Measurements from ENCODE around the gene DTX3. TPM values are rescaled to one million over a fixed set of nuclear protein-coding genes. Genes with fewer than 3 reads are reported as not detected.

DTX3 gene
- polyA plus RNA-seq, 1 donor from 2014 or later = 141 TPM

- TF ChIP-seq TAF1 (IDR thresholded peaks at IDR 0.05; ENCODE audit: low read depth) (no peak), EP300 (conservative IDR thresholded peaks at IDR 0.05; ENCODE audit: poor library complexity, severe bottlenecking) (no peak), EZH2 (IDR thresholded peaks at IDR 0.05; ENCODE audit: borderline replicate concordance, insufficient read depth, low read length, poor library complexity, severe bottlenecking) (no peak), POLR2AphosphoS5 (IDR thresholded peaks at IDR 0.05) (no peak), CTCF (IDR thresholded peaks at IDR 0.05; ENCODE audit: poor library complexity, severe bottlenecking) (no peak), MXI1 (conservative IDR thresholded peaks at IDR 0.05; ENCODE audit: poor library complexity, severe bottlenecking) (no peak), SMC3 (conservative IDR thresholded peaks at IDR 0.05; ENCODE audit: poor library complexity) (no peak), REST (IDR thresholded peaks at IDR 0.05; ENCODE audit: borderline replicate concordance) (no peak), RAD21 (conservative IDR thresholded peaks at IDR 0.05) (no peak)
- no peak overlapping the region for H3K9ac ChIP-seq (ENCODE audit: low read length)
- H3K9me2 ChIP-seq (ENCODE audit: insufficient read depth, low read length) = no peaks in the 10 kb centered on the region
- H2AFZ ChIP-seq (ENCODE audit: low read depth, low read length) = no peak overlapping the region
- H3K27ac ChIP-seq (ENCODE audit: low read length) = no peak overlapping the region
- no peak overlapping the region for H3K4me2 ChIP-seq (ENCODE audit: low read length)
- no peak overlapping the region for H3K4me3 ChIP-seq (ENCODE audit: low read length)
- no peaks in the 10 kb centered on the region for H3F3A ChIP-seq (ENCODE audit: insufficient read depth, low read length, poor library complexity, severe bottlenecking)
- H3K79me2 ChIP-seq (replicated peaks; ENCODE audit: insufficient read depth, low read length) = peaks cover 24% of the 10 kb centered on the region
- H3K27me3 ChIP-seq (ENCODE audit: insufficient read depth, low read depth, low read length) = no peaks in the 10 kb centered on the region
- H3K36me3 ChIP-seq (ENCODE audit: insufficient read depth, low read length) = peaks cover 7% of the 10 kb centered on the region
- H4K20me1 ChIP-seq (ENCODE audit: insufficient read depth) = no peaks in the 10 kb centered on the region
- H3K9me3 ChIP-seq (ENCODE audit: low read length) = no peaks in the 10 kb centered on the region
Observed at GRCh38 chr12:57563358-57563757, 41.3 kb upstream of the DTX3 start.

- Histone ChIP-seq H3K4me2 (ENCODE audit: low read length) (no peak overlapping the region), H3K9me3 (ENCODE audit: low read length) (no peaks in the 10 kb centered on the region), H3F3A (ENCODE audit: insufficient read depth, low read length, poor library complexity, severe bottlenecking) (no peaks in the 10 kb centered on the region), H3K9ac (ENCODE audit: low read length) (no peak overlapping the region), H3K27ac (ENCODE audit: low read length) (no peak overlapping the region), H3K36me3 (ENCODE audit: insufficient read depth, low read length) (peaks cover 7% of the 10 kb centered on the region), H4K20me1 (ENCODE audit: insufficient read depth) (no peaks in the 10 kb centered on the region), H3K27me3 (ENCODE audit: insufficient read depth, low read depth, low read length) (no peaks in the 10 kb centered on the region), H3K4me3 (ENCODE audit: low read length) (no peak overlapping the region), H3K79me2 (replicated peaks; ENCODE audit: insufficient read depth, low read length) (peaks cover 16% of the 10 kb centered on the region), H2AFZ (ENCODE audit: low read depth, low read length) (no peak overlapping the region), H3K9me2 (ENCODE audit: insufficient read depth, low read length) (no peaks in the 10 kb centered on the region)
- TF ChIP-seq POLR2AphosphoS5 (IDR thresholded peaks at IDR 0.05) (no peak), MXI1 (conservative IDR thresholded peaks at IDR 0.05; ENCODE audit: poor library complexity, severe bottlenecking) (no peak), EZH2 (IDR thresholded peaks at IDR 0.05; ENCODE audit: borderline replicate concordance, insufficient read depth, low read length, poor library complexity, severe bottlenecking) (no peak), EP300 (conservative IDR thresholded peaks at IDR 0.05; ENCODE audit: poor library complexity, severe bottlenecking) (no peak), REST (IDR thresholded peaks at IDR 0.05; ENCODE audit: borderline replicate concordance) (no peak), TAF1 (IDR thresholded peaks at IDR 0.05; ENCODE audit: low read depth) (no peak), RAD21 (conservative IDR thresholded peaks at IDR 0.05) (no peak), SMC3 (conservative IDR thresholded peaks at IDR 0.05; ENCODE audit: poor library complexity) (no peak), CTCF (IDR thresholded peaks at IDR 0.05; ENCODE audit: poor library complexity, severe bottlenecking) (no peak)
Observed at GRCh38 chr12:57564178-57564740, 40.4 kb upstream of the DTX3 start.
